CMK (cell line): ENCODE results near the gene CRY2.
A peak's percentile ranks its signal among the peaks of the same experiment; 100 is the strongest.

Experiments used
- DNase-seq: peaks from one replicate; pipeline ENCODE4 v3.0.0-alpha.2; 2010; ENCODE audit warnings: low read depth

Gene CRY2

DNA sequence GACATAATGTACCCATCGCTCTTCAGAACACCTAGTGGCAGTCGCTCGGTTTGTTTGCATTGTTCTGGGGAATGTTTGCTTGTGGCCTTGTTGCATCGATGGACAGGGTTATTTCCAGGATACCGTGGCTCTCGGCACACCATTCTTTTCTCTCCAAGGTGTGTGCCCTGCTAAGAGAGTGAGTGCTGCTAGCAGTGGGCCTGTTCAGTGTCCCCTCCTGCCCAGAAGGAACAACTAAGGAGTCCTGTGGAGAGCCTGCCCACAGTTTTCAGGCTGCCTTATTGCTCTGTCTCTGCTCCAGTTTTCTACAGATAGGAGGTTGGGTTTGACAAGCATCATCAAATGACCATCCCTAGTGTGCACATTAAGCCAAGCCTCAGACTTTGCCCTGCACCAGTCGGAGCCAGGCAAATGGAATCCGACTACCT is 1.4 kb downstream of the CRY2 start:
- no peak for DNase-seq

DNA sequence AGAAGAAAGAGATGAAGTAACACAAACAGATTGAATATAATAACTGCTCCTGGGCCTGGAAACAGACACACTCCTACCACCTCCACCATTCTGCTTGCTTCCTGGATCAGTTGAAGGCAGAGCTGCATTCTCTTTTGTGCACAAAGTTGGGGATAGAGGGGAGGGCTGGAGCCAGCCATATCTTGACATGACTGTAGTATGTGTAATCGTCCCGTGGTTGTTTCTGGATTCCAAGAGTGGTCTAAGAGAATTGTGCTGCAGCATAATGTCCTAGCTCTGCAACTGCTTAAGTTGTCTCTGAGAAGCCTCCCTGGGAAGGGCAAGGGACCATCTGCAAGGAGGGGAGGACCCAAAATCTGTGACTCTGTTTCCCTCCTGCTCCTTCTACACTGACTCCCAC is 3.2 kb downstream of the CRY2 start:
- DNase-seq, result no peak

DNA sequence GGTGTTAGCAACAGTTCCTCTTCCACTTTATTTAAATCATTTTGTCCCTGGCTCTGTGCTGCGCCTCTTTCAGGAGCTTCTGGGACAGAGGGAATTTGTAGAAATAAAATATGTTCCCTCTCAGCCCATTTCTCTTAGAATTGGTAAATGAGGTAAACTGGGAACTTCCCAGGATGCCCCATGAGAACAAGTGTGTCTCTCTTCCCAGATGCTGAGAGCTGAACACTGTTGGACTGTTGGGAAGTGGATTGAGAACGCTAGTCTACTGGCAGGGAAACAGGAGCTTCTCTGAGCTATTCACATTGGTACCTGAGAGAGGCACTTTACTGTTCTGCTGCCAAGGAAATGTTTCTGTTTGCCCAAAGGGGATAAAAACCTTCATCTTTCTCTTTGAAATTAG is 4.0 kb downstream of the CRY2 start:
- DNase-seq, result no peak

DNA sequence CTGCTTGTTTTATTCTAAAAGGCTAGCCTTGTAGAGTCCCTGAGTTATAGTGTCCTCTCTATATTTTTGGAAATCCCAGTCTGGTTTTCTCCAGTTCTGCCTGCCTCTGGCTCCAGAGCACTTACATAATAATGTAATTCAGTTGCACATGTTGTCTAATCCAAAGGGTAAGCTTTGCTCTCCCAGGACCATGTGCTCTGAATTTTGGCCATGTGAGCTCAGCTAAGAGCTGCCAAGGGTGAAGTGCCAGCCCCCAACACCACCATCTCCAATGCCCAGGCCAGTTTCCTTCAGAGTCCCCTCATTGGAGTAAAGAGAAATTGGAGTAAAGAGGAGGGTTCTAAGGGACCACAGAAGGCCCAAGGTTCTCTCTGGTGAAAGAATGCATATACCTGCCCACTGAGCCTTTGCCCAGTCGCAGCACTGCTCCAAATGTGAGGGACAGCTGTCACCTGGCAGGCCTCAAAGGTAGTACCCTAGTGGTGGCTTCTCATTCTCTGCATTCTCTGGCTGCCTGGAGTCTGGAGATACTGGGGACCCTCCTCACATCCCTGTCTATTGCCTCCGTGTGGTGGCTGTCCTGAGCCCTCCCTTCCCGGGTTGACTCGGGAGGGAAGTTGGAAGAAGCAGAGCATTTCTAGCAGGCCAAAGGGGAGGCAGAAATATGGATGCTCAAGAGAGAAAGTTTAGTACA is 4.9 kb downstream of the CRY2 start:
- no peak for DNase-seq

DNA sequence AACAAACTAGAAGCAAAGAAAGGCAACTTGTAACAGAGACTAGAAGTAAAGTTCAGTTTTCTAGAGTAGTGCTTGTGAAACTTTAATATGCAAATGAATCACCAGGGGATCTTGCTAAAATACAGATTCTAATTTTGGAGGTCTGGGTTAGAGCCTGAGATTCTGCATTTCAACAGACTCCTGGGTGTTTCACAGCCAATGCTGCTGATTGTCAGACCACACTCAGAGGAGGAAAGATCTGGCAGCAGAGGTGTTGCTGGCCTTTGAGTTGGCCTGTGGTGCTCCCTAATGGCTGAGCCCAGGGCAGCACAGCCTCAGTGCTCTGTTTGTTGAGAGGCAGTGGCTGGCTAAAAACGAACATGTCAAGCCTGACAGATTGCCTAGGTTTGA is 5.4 kb downstream of the CRY2 start:
- no peak for DNase-seq

DNA sequence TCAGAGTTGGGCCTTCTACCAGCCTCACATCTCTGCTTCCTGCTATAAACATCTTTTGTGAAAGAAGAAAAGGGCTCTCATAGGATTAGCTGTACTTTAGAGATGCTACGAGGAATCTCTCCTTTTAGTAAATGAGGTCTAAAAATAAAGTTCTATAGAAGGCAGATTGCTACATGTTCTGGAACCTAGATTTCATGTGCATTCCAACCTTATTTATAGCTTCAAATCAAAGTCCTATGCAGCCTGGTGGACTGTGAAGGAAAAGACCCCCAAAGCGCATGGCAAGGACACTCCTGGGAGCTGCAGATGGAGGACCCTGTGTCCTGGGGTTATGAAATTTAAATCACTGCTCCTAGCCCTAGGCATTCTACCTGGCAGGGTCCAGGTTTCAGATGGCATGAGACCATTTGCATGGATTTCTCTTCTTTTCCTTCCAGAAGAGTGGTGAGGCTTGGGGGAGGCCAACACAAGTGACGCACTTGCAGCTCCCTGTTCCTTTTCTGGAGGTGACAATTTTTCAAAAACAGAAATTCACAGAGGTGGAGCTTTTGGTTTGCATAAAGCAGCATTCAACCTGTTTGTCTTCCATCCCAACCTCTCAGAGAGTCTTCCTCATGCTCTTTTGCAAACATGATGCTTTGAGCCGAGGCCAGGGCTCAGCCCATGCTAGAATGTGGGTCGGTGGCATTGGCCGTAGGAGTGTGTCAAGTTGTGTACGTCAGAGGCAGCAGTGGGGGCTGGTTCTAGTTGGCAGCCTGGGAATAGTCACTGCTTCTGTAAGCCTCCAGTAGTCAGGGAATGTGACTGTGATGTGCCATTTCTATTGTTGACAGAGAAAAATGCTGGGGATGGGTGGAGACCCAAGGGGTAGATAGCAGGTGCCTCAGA is 6.3 kb downstream of the CRY2 start:
- no peak for DNase-seq

DNA sequence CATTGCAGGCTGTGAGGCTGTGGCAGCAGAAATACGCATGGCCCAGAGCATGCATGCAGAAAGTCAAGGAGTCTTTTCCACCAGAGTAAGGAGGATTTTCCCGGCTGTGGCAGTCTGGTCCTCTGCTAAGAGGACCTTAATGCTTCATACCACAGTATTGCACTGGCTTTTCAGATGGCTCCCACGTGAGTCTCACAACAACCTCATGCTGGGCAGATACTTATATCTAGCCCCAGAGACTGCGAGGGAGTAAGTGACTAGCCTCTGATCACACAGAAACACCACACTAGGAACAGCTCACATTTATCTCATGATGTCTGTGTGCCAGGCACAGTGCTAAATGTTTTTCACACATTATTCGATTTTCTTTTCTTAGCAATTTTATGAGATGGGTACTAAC is 8.0 kb downstream of the CRY2 start:
- no peak for DNase-seq

DNA sequence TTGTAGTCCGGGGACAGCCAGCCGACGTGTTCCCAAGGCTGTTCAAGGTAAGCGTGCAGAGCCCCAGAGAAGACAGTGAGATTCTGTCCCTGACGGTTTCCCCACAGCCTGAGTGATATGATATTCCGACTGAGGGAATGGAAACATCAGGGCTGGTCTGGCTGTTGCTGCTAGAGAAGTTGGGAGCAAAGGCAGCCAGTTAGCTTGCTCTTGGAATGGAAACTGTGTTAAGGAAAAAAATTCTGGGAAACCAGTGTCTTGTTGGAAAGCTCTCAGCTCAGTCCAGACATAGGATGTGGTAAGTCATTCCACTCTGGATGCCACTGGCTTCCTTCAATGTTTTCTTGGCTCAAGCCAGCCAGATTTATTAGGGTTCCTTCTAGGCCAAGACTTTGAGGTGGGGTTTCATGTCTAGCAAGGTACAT is 8.8 kb downstream of the CRY2 start:
- no peak for DNase-seq

DNA sequence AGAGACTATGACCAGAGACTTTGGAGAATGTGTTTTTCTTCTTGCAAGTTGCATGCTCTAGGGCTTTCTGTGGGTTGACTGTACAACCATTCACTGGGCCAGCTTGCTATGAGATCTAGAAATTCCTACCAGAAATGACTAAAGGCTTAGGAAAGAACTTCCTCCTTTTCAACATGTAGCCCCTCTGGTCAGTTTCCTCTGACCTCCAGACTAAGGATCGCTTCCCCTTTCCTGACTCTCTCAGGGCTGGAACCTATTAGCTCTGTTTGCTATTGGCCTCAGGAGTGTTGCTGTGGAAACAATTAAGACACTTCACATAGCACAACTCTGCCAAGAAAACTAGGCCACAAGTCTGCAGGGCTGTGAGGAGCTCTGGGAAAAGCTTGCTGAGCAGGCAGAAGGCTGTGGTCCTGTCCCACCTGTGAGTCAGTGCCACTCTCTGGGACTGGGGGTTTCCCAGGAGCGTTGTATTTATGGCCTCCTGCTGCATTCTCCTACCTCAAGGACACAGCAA is 10.7 kb downstream of the CRY2 start:
- DNase-seq, result no peak

- no peak for DNase-seq
Observed at GRCh38 chr11:45858751-45859398, 11.6 kb downstream of the CRY2 start.

DNA sequence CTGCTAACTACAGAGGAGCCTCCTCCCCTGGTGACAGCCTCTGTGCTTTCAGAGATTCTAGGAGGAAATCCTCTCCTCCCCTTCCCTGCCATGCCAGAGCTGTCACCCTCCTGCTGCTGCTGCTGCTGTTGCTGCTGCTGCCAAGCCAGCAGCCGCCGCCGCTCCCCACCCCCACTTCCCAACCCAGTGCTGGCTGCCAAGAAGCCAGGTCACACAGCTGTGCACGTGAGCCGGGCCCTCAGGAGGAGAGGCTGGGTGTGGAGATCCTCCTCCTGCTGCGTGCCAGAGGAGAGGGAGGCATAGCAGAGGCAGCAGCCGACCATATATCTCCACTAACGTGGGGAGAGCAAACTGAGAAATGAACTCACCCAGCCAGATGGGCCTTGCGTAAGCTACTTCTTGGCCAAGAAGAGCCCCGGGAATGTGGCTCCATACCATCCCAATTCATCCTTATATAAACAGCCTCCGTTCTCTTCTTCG is 12.4 kb downstream of the CRY2 start:
- DNase-seq, result no peak

- no peak for DNase-seq
Observed at GRCh38 chr11:45860348-45860747, 13.1 kb downstream of the CRY2 start.

- no peak for DNase-seq
Observed at GRCh38 chr11:45860764-45861510, 13.7 kb downstream of the CRY2 start.

DNA sequence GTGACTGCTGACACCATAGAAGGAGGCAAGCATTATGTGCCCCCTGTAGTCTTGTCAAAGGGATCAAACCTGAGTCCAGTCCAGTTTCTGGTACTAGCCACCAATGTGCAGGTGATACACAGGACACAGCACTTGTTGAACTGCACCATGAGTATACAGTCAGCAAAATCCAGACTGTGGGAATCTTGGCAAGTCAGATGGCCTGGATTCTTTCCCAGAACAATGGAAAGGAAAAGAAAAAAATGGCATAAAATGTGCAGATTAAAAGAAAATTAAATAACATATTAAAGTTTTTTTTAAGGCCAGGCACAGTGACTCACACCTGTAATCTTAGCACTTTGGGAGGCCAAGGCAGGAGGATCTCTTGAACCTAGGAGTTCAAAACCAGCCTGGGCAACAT is 16.8 kb downstream of the CRY2 start:
- DNase-seq, result no peak

DNA sequence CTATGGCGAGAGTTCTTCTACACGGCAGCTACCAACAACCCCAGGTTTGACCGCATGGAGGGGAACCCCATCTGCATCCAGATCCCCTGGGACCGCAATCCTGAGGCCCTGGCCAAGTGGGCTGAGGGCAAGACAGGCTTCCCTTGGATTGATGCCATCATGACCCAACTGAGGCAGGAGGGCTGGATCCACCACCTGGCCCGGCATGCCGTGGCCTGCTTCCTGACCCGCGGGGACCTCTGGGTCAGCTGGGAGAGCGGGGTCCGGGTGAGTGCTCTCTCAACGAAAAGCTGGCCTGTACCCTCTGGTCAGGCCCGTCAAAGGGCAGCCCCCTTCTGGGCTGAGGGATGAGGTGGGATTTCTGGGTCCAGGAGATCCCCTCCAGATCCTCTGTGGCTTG is 22.3 kb downstream of the CRY2 start:
- no peak for DNase-seq

DNA sequence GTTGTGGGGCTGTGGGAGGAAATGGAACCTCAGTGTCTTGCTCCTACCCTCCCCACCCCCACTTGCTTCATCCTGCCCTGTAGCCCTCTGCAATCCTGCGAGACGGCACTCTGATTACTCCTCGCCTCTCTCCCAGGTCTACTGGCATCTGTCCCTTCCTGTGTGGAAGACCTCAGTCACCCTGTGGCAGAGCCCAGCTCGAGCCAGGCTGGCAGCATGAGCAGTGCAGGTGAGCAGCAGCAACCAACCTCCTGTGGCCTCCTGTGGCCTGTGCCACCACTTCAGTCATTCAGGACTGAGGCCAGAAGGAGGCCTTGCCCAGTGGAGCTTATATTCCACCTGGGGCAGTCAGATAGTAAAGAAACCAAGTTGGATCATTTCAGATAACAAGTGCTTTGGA is 23.4 kb downstream of the CRY2 start:
- no peak for DNase-seq

DNA sequence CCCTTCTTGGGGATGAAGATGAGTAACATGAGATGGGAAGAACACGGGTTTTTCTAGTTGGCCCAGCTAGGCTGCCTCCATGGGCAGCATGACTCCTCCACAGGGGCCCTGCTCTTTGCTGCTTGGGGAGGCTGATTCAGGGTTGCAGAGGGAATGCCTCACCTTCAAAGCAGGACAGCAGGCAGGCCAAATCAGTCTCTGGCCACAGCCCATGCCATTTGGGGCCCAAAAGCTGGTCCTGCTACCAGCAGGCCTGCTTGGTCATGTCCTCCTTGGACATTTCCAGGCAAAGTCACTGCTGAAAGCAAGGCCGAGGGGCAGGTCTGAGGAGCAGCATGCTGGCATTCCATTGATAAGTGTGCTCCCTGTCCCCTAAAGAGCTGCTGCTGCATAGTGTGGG is 24.4 kb downstream of the CRY2 start:
- no peak for DNase-seq

DNA sequence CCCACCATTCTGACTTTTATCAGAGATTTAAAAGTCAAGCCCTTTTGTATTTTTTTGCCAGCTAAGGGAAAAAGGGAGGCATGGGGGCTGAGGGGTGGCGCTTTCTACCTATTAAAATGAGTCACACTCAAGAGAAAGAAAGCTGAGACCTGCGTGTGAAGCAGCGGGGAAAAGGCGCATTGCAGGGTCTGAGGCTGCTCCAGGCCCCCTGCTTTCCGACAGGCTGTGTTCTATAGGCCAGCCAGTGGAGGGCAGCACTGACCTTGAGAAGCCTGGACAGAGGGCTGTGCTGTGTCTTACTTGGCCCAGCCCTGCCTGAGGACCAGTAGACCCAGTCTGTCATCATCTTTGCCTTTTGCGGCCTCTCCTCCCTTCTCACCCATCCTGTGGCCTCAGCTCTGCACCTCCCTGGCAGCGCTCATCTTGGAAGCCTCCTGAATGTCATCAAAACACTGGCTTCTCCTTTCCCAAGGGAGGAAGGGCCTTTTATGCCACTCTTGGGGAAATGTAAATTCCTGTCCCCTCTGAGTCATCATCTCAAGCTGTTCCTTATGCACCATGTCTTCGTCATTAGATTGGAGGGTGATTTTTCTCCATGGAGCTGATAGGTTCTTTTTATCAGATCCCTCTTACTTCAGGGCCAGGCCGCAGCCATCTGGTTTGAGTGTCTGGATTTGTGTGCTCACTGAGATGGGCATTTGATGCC is 25.5 kb downstream of the CRY2 start:
- DNase-seq, result peak; percentile 9

DNA sequence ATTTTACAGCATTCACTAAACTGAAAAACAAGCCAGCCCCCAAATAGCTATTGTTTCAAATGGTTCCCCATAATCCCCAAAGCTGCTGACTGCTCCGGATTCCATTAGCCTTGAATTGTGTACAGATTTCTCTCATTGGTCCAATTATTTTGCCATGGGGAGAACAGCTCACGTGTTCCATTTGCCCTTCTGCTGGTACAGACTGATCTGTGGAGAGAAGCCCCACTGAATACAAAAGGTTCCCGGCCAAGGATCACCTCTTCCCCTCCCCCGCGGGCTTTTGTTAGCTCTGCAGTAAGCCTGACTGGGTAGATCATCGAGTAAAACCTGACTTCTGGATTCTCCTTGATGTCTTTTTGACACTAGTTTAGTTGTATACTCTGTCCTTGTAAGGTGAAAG is 29.1 kb downstream of the CRY2 start:
- no peak for DNase-seq

- no peak for DNase-seq
Observed at GRCh38 chr11:45877221-45877620, 29.9 kb downstream of the CRY2 start.

DNA sequence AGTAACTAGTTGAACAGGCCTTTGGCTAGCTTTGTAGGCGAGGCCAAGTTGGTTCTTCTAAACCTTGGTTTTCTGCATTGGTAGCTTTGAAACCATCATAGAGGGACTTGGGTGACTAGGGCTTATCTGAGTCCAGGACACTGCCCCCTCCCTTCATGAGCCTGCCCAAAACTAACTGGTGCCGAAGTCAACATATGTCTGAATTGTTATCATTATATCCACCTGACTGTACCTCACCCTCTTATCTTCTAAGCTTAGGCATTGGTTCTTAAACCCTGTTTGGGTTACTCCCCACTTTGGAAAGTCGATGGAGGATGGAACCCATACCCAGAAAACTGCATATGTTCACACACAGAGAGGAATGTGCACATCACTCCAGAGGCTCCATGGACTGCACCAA is 30.6 kb downstream of the CRY2 start:
- DNase-seq, result no peak
